HepG2 (cell line): ENCODE measurements around the gene OR10G6. TPM values are rescaled to one million over a fixed set of nuclear protein-coding genes. Genes with fewer than 3 reads are reported as not detected.

Experiments used
- ATAC-seq: fragments of 200-7000 bp; cut with Tn5 transposase; 3 replicates; pipeline ENCODE4 v1.9.1; 2020; ENCODE audit warnings: mild to moderate bottlenecking, moderate library complexity
- BruUV-seq: library from RNA; stranded (reverse); fragments of 400-500 nt; replicated peaks from 2 replicates; lab custom pipeline; 2021; lab: Mats Ljungman, UMichigan
- CTCF ChIA-PET: fragments of 300-600 bp; formaldehyde crosslinking; extraction: SDS; loops from one replicate; lab custom pipeline; 2021; ENCODE audit warnings: low total read pairs, inconsistent platforms, low intra/inter-chr PET ratio; lab: Yijun Ruan, JAX
- POLR2A ChIA-PET: fragments of 350-600 bp; sonication (Branson Sonifier 250); formaldehyde crosslinking; loops from one replicate; lab custom pipeline; 2020; ENCODE audit warnings: antibody characterized with exemption, inconsistent platforms; lab: Yijun Ruan, JAX
- DNase-seq: peaks from one replicate; pipeline ENCODE4 v3.0.0-alpha.2; 2015; ENCODE audit warnings: low spot score
- FAIRE-seq: peaks from 3 replicates; lab custom pipeline; 2011; peaks lifted over from hg19 to GRCh38; lab: Jason Lieb, UNC
- H2AFZ ChIP-seq: one replicate; pipeline ENCODE4 v1.6.1; 2011; ENCODE audit warnings: low read length, inconsistent platforms
- H3K27ac ChIP-seq: fragments of 300-600 bp; 3 replicates; pipeline ENCODE4 v1.8.0; 2011; ENCODE audit warnings: mixed run types, mild to moderate bottlenecking, mixed read lengths, low read length, inconsistent platforms; ENCODE audit not compliant: insufficient read depth; ENCODE audit errors: extremely low read length
- H3K27me3 ChIP-seq, 2 experiments: fragments of 200-600 bp in 1 of 2; 2 replicates in 1 of 2; 3 replicates in 1 of 2; pipeline versions ENCODE4 v1.6.0 to v1.8.0; 2011; ENCODE audit warnings: low read length in 2 of 2, mild to moderate bottlenecking in 2 of 2, moderate library complexity in 2 of 2, inconsistent platforms in 1 of 2; ENCODE audit not compliant: insufficient read depth in 2 of 2, control insufficient read depth in 1 of 2
- H3K36me3 ChIP-seq, 2 experiments: fragments of 200-600 bp in 1 of 2; replicated peaks in 1 of 2; 2 replicates in 1 of 2; 3 replicates in 1 of 2; pipeline versions ENCODE4 v1.5.1 to v1.8.0; 2011; ENCODE audit warnings: low read length in 2 of 2, inconsistent platforms in 1 of 2; ENCODE audit not compliant: insufficient read depth in 2 of 2, control insufficient read depth in 1 of 2
- H3K4me1 ChIP-seq: 2 replicates; pipeline ENCODE4 v1.5.1; 2012; ENCODE audit warnings: low read length, inconsistent platforms; ENCODE audit not compliant: insufficient read depth
- H3K4me2 ChIP-seq: 2 replicates; pipeline ENCODE4 v1.6.0; 2011; ENCODE audit warnings: low read depth, low read length, inconsistent platforms
- H3K4me3 ChIP-seq, 3 experiments: fragments of 200-600 bp in 1 of 3; sonication (generic), shearing (Covaris generic) in 1 of 3; replicated peaks in 1 of 3; 2 replicates each; pipeline ENCODE4 v1.5.1; 2011 to 2016; ENCODE audit warnings: low read length in 3 of 3, inconsistent platforms in 2 of 3, low read depth in 2 of 3, mild to moderate bottlenecking in 2 of 3, control low read depth in 1 of 3, mixed read lengths in 1 of 3; ENCODE audit not compliant: insufficient read depth in 1 of 3
- H3K79me2 ChIP-seq: one replicate; pipeline ENCODE4 v1.6.1; 2011; ENCODE audit warnings: low read length, inconsistent platforms; ENCODE audit not compliant: insufficient read depth
- H3K9ac ChIP-seq: 2 replicates; pipeline ENCODE4 v1.6.0; 2011; ENCODE audit warnings: mild to moderate bottlenecking, low read depth, low read length, inconsistent platforms; ENCODE audit not compliant: insufficient read depth
- H3K9me3 ChIP-seq: 2 replicates; pipeline ENCODE4 v1.5.1; 2012; ENCODE audit warnings: mild to moderate bottlenecking, low read length
- H4K20me1 ChIP-seq: 2 replicates; pipeline ENCODE4 v1.6.0; 2011; ENCODE audit warnings: inconsistent platforms, mild to moderate bottlenecking, low read length, moderate library complexity; ENCODE audit not compliant: insufficient read depth
- FOXM1 ChIP-seq: sonication (generic); formaldehyde crosslinking; IDR thresholded peaks from 2 replicates; pipeline ENCODE4 v1.5.0; 2020; ENCODE audit warnings: missing genetic modification reagents
- HES4 ChIP-seq: sonication (generic); formaldehyde crosslinking; IDR thresholded peaks from 2 replicates; pipeline ENCODE4 v1.9.0; 2021; ENCODE audit warnings: mild to moderate bottlenecking, missing genetic modification reagents, borderline replicate concordance
- NR2C2 ChIP-seq: sonication (generic); formaldehyde crosslinking; IDR thresholded peaks from 2 replicates; pipeline ENCODE4 v1.4.0; 2020; ENCODE audit warnings: missing genetic modification reagents, mild to moderate bottlenecking, moderate library complexity, borderline replicate concordance
- REST ChIP-seq, 2 experiments: IDR thresholded peaks; 2 replicates each; pipeline ENCODE4 v1.6.1; 2011 to 2012; ENCODE audit warnings: low read length in 2 of 2, borderline replicate concordance in 1 of 2, low read depth in 1 of 2, mild to moderate bottlenecking in 1 of 2, moderate library complexity in 1 of 2
- ZBTB40 ChIP-seq, 2 experiments: fragments of 450-650 bp in 1 of 2; sonication (generic) in 1 of 2; formaldehyde crosslinking in 1 of 2; IDR thresholded peaks; 2 replicates each; pipeline versions ENCODE4 v1.6.1 to v1.8.0; 2016 to 2022; ENCODE audit warnings: antibody characterized with exemption in 1 of 2, mild to moderate bottlenecking in 1 of 2, missing genetic modification reagents in 1 of 2
- ZNF121 ChIP-seq: sonication (generic); formaldehyde crosslinking; IDR thresholded peaks from 2 replicates; pipeline ENCODE4 v1.5.0; 2020; ENCODE audit warnings: mild to moderate bottlenecking, missing genetic modification reagents
- ZXDC ChIP-seq: sonication (generic); formaldehyde crosslinking; IDR thresholded peaks from 2 replicates; pipeline ENCODE4 v1.5.0; 2020; ENCODE audit warnings: mild to moderate bottlenecking, missing genetic modification reagents
- in situ Hi-C: cut with HindIII; loops from 2 replicates; pipeline ENCODE4 v1.10.0; 2017; ENCODE audit warnings: low pct_unique_long_range_greater_than_20kb; ENCODE audit not compliant: extremely low pct_ligation_motif_present
- intact Hi-C: fragments of 100-400 bp; cut with micrococcal nuclease; formaldehyde crosslinking; loops from one replicate; pipeline ENCODE4 v1.10.0; 2022; ENCODE audit not compliant: unreplicated experiment
- polyA plus RNA-seq, 8 experiments: library from polyadenylated mRNA; depleted of rRNA in 3 of 8; stranded (reverse) in 7 of 8; unstranded in 1 of 8; fragments of >200 nt; fragmentation: Illumina TruSeq in 4 of 8; extraction: Trizol in 4 of 8; gene quantifications; 2 replicates each; pipeline versions ENCODE4 v1.2.1 to v1.2.3, GENCODE V29; 2011 to 2016; ENCODE audit warnings: low read depth in 4 of 8, missing spikeins in 1 of 8, mixed read lengths in 1 of 8; ENCODE audit not compliant: insufficient read depth in 1 of 8
- total RNA-seq, 5 experiments: library from RNA; depleted of rRNA; stranded (reverse); fragments of >200 nt; fragmentation: Illumina TruSeq; extraction: Trizol; gene quantifications; 2 replicates each; pipeline ENCODE4 v1.2.3, GENCODE V29; 2016; ENCODE audit warnings: low read depth in 1 of 5

OR10G6 gene
- total and polyA plus RNA-seq, 2 of the 13 experiments (the other 11 are each of a cell fraction or from before 2014, with no cell fraction given): not detected

- DNase-seq (no peak), FAIRE-seq (no peak), ATAC-seq (no peak)
- ChIA-PET POLR2A (no interaction called here), CTCF (no interaction called here)
- no TSS peak for BruUV-seq
- Histone ChIP-seq H3K36me3 (no peaks in the 10 kb centered on the region), H3K4me1 (no peaks in the 10 kb centered on the region), H3K27ac (no peak within 1 kb of the TSS), H4K20me1 (no peaks in the 10 kb centered on the region), H3K4me3 (no peak within 1 kb of the TSS), H3K27me3 (no peaks in the 10 kb centered on the region), H3K79me2 (no peaks in the 10 kb centered on the region), H3K4me2 (no peak within 1 kb of the TSS), H2AFZ (no peak within 1 kb of the TSS), H3K9me3 (0 out of 2 replicates have a peak, but pooled peaks cover 7% of the 10 kb centered on the region), H3K9ac (no peak within 1 kb of the TSS)
- intact Hi-C loops: no loop called here
- in situ Hi-C loops: no loop called here
- TF ChIP-seq FOXM1 (CRISPR knock-in tag): no peak
- no peak for TF ChIP-seq HES4 (CRISPR knock-in tag)
- no peak for TF ChIP-seq NR2C2 (CRISPR knock-in tag)
- no peak for TF ChIP-seq ZNF121 (CRISPR knock-in tag)
- no peak for TF ChIP-seq REST (IDR thresholded peaks at IDR 0.05; ENCODE audit: borderline replicate concordance in 1 of 2, low read depth in 1 of 2, low read length in 2 of 2)
- no peak for TF ChIP-seq ZBTB40 (IDR thresholded peaks at IDR 0.05)
- no peak for TF ChIP-seq ZBTB40 (CRISPR knock-in tag; IDR thresholded peaks at IDR 0.05)
- TF ChIP-seq ZXDC (CRISPR knock-in tag): no peak
These were observed 17.1 kb downstream of the OR10G6 start, which contains the start of gene OR10S1 for GRCh38 chr11:123977731-123978347. Gene OR10S1, minus strand, starts transcription at chr11:123977781. Its CDS starts 117 bp downstream, at chr11:123977664.
